ENCODE results near the gene KCNA10. TPM values are rescaled to one million over a fixed set of nuclear protein-coding genes. Genes with fewer than 3 reads are reported as not detected.

KCNA10 gene
- total RNA-seq, 1 experiment from 2014 or later: not detected

- no peaks in the 10 kb centered on the region for H3K4me1 ChIP-seq (ENCODE audit: insufficient read depth, low read length)
- no peak overlapping the region for H4K5ac ChIP-seq (ENCODE audit: insufficient read length, low read depth, low read length)
- no peaks in the 10 kb centered on the region; a peak in 1 of 5 replicates for H3K9me3 Mint-ChIP-seq
- no peaks in the 10 kb centered on the region for H3K23me2 ChIP-seq (ENCODE audit: insufficient read length, low read depth, low read length, poor library complexity, severe bottlenecking)
- no peak overlapping the region for H4K91ac ChIP-seq (ENCODE audit: insufficient read length, low read depth, low read length)
- H2BK12ac ChIP-seq (ENCODE audit: insufficient read length, low read depth, low read length): no peak overlapping the region
- no peak overlapping the region for H3K23ac ChIP-seq (ENCODE audit: insufficient read length, low read depth, low read length)
- no peaks in the 10 kb centered on the region for H3K79me1 ChIP-seq (ENCODE audit: insufficient read depth, low read depth, low read length, poor library complexity, severe bottlenecking)
- H3K9me3 ChIP-seq (ENCODE audit: control insufficient read depth, low read depth, low read length): no peaks in the 10 kb centered on the region
- no peak overlapping the region for H2BK20ac ChIP-seq (ENCODE audit: low read depth, low read length, poor library complexity, severe bottlenecking)
- H3K56ac ChIP-seq (ENCODE audit: insufficient read length, low read depth, low read length): no peak overlapping the region
- no peak overlapping the region for H2AFZ ChIP-seq (ENCODE audit: low read length)
- H3K4me2 ChIP-seq (ENCODE audit: insufficient read depth, insufficient read length, low read length): no peak overlapping the region
- H2BK15ac ChIP-seq (ENCODE audit: low read depth, low read length): no peak overlapping the region
- no peak overlapping the region for H2BK5ac ChIP-seq (ENCODE audit: insufficient read length, low read length)
- no peaks in the 10 kb centered on the region for H4K20me1 ChIP-seq (ENCODE audit: control insufficient read depth, insufficient read depth, insufficient read length)
- no peak overlapping the region for H3T11ph ChIP-seq (ENCODE audit: low read length)
- H3K27me3 Mint-ChIP-seq (ENCODE audit: low read depth): peaks cover 66% of the 10 kb centered on the region
- H3K4ac ChIP-seq (ENCODE audit: low read depth, low read length): no peak overlapping the region
- no peak overlapping the region for H3K4me3 Mint-ChIP-seq
- H3K14ac ChIP-seq (ENCODE audit: insufficient read depth, low read length): no peak overlapping the region
- no peak overlapping the region for H3K18ac ChIP-seq (ENCODE audit: insufficient read length, low read depth, low read length)
- no peaks in the 10 kb centered on the region for H3K79me2 ChIP-seq (ENCODE audit: insufficient read depth, low read length)
- no peak overlapping the region for H4K8ac ChIP-seq (replicated peaks; ENCODE audit: insufficient read length, low read depth, low read length)
- WGBS (ENCODE audit: extremely low coverage, insufficient read length, low lambda C conversion rate): no CpG with 5 or more reads among the region's 20 CpGs
- no peak overlapping the region for H3K9ac ChIP-seq (ENCODE audit: extremely low read depth, insufficient read length, low read length)
- no peaks in the 10 kb centered on the region; the same call in 1 of the 2 replicates for H3K27me3 ChIP-seq (ENCODE audit: insufficient read depth, low read length)
- H3K27ac ChIP-seq (ENCODE audit: insufficient read length, low read depth, low read length): no peak overlapping the region
- no peak overlapping the region for H3K27ac Mint-ChIP-seq
- no peaks in the 10 kb centered on the region; a peak in 1 of 7 replicates for H3K36me3 Mint-ChIP-seq (ENCODE audit: insufficient read depth in 1 of 3, low read depth in 3 of 3)
- no peak overlapping the region for H2BK120ac ChIP-seq (ENCODE audit: low read depth, low read length, poor library complexity, severe bottlenecking)
- DNase-seq: peak; percentile 84
- TF ChIP-seq CTCF (conservative IDR thresholded peaks at IDR 0.05): peak; percentile 93
- H3K4me1 Mint-ChIP-seq: peaks cover 2 to 4% of the 10 kb centered on the region in 2 experiments; a peak in 1 of 4 replicates
- no peak overlapping the region for H2AK5ac ChIP-seq (ENCODE audit: insufficient read length, low read length)
These were observed 5.6 kb upstream of the KCNA10 start for GRCh38 chr1:110524311-110525248.

Measured in H9 (cell line).